ENCODE results near the gene TMEM163. TPM values are rescaled to one million over a fixed set of nuclear protein-coding genes. Genes with fewer than 3 reads are reported as not detected.

Gene TMEM163
- total RNA-seq, 3 donors from 2014 or later = 0.13 to 0.20 (median 0.14) TPM

- Mint-ChIP-seq H3K36me3 (ENCODE audit: insufficient read depth) (no peaks in the 10 kb centered on the region), H3K4me3 (no peak overlapping the region), H3K9me3 (no peaks in the 10 kb centered on the region), H3K4me1 (ENCODE audit: low read depth) (no peaks in the 10 kb centered on the region), H3K27me3 (ENCODE audit: low read depth) (no peaks in the 10 kb centered on the region)
- ATAC-seq (no peak), DNase-seq (no peak)
Measured at GRCh38 chr2:134647607-134648256, 71.1 kb downstream of the TMEM163 start.

GRCh38 chr2:134642938-134643337 lies 75.9 kb downstream of the TMEM163 start:
- DNase-seq (no peak), ATAC-seq (no peak)
- Mint-ChIP-seq H3K4me1 (ENCODE audit: low read depth) (no peaks in the 10 kb centered on the region), H3K4me3 (no peak overlapping the region), H3K36me3 (ENCODE audit: insufficient read depth) (no peaks in the 10 kb centered on the region), H3K9me3 (no peaks in the 10 kb centered on the region), H3K27me3 (ENCODE audit: low read depth) (peaks cover 6% of the 10 kb centered on the region)

GRCh38 chr2:134640494-134640893 lies 78.3 kb downstream of the TMEM163 start:
- ATAC-seq = no peak
- no peak for DNase-seq
- Mint-ChIP-seq H3K27me3 (ENCODE audit: low read depth) (peaks cover 7% of the 10 kb centered on the region), H3K4me3 (no peak overlapping the region), H3K36me3 (ENCODE audit: insufficient read depth) (no peaks in the 10 kb centered on the region), H3K4me1 (ENCODE audit: low read depth) (no peaks in the 10 kb centered on the region), H3K9me3 (no peaks in the 10 kb centered on the region)

- Mint-ChIP-seq H3K36me3 (ENCODE audit: insufficient read depth) (no peaks in the 10 kb centered on the region), H3K4me3 (no peak overlapping the region), H3K4me1 (ENCODE audit: low read depth) (no peaks in the 10 kb centered on the region), H3K27me3 (ENCODE audit: low read depth) (peaks cover 10% of the 10 kb centered on the region), H3K9me3 (no peaks in the 10 kb centered on the region)
- DNase-seq (no peak), ATAC-seq (no peak)
Measured at GRCh38 chr2:134639265-134639664, 79.5 kb downstream of the TMEM163 start.

- Mint-ChIP-seq H3K4me3 (no peak overlapping the region), H3K27me3 (ENCODE audit: low read depth) (peaks cover 10% of the 10 kb centered on the region), H3K4me1 (ENCODE audit: low read depth) (no peaks in the 10 kb centered on the region), H3K36me3 (ENCODE audit: insufficient read depth) (no peaks in the 10 kb centered on the region), H3K9me3 (no peaks in the 10 kb centered on the region)
- ATAC-seq = no peak
- DNase-seq = no peak
Measured at GRCh38 chr2:134636714-134637113, 82.1 kb downstream of the TMEM163 start.

- Mint-ChIP-seq H3K4me3 (no peak overlapping the region), H3K27me3 (ENCODE audit: low read depth) (peaks cover 10% of the 10 kb centered on the region), H3K36me3 (ENCODE audit: insufficient read depth) (no peaks in the 10 kb centered on the region), H3K9me3 (no peaks in the 10 kb centered on the region), H3K4me1 (ENCODE audit: low read depth) (no peaks in the 10 kb centered on the region)
- no peak for ATAC-seq
- no peak for DNase-seq
Measured at GRCh38 chr2:134634054-134634753, 84.6 kb downstream of the TMEM163 start.

GRCh38 chr2:134630504-134631159 lies 88.2 kb downstream of the TMEM163 start:
- DNase-seq = no peak
- ATAC-seq = no peak
- no peaks in the 10 kb centered on the region for H3K9me3 Mint-ChIP-seq
- H3K4me3 Mint-ChIP-seq = no peak overlapping the region
- H3K36me3 Mint-ChIP-seq (ENCODE audit: insufficient read depth) = no peaks in the 10 kb centered on the region
- H3K27me3 Mint-ChIP-seq (ENCODE audit: low read depth) = peaks cover 4% of the 10 kb centered on the region
- H3K4me1 Mint-ChIP-seq (ENCODE audit: low read depth) = no peaks in the 10 kb centered on the region

- no peaks in the 10 kb centered on the region for H3K27me3 Mint-ChIP-seq (ENCODE audit: low read depth)
- H3K9me3 Mint-ChIP-seq = no peaks in the 10 kb centered on the region
- H3K36me3 Mint-ChIP-seq (ENCODE audit: insufficient read depth) = no peaks in the 10 kb centered on the region
- DNase-seq (no peak), ATAC-seq (no peak)
- H3K4me3 Mint-ChIP-seq = no peak overlapping the region
- H3K4me1 Mint-ChIP-seq (ENCODE audit: low read depth) = no peaks in the 10 kb centered on the region
Measured at GRCh38 chr2:134628453-134628852, 90.3 kb downstream of the TMEM163 start.

- no peak for ATAC-seq
- no peaks in the 10 kb centered on the region for H3K4me1 Mint-ChIP-seq (ENCODE audit: low read depth)
- H3K4me3 Mint-ChIP-seq = no peak overlapping the region
- peaks cover 4% of the 10 kb centered on the region for H3K27me3 Mint-ChIP-seq (ENCODE audit: low read depth)
- no peaks in the 10 kb centered on the region for H3K9me3 Mint-ChIP-seq
- no peaks in the 10 kb centered on the region for H3K36me3 Mint-ChIP-seq (ENCODE audit: insufficient read depth)
- DNase-seq = no peak
Measured at GRCh38 chr2:134626781-134627180, 92.0 kb downstream of the TMEM163 start.

GRCh38 chr2:134625311-134625710 lies 93.5 kb downstream of the TMEM163 start:
- Mint-ChIP-seq H3K4me1 (ENCODE audit: low read depth) (no peaks in the 10 kb centered on the region), H3K4me3 (no peak overlapping the region), H3K27me3 (ENCODE audit: low read depth) (peaks cover 4% of the 10 kb centered on the region), H3K9me3 (no peaks in the 10 kb centered on the region), H3K36me3 (ENCODE audit: insufficient read depth) (no peaks in the 10 kb centered on the region)
- DNase-seq (no peak), ATAC-seq (no peak)

GRCh38 chr2:134623796-134624195 lies 95.0 kb downstream of the TMEM163 start:
- Mint-ChIP-seq H3K27me3 (ENCODE audit: low read depth) (peaks cover 4% of the 10 kb centered on the region), H3K4me3 (no peak overlapping the region), H3K4me1 (ENCODE audit: low read depth) (no peaks in the 10 kb centered on the region), H3K36me3 (ENCODE audit: insufficient read depth) (no peaks in the 10 kb centered on the region), H3K9me3 (peaks cover 10% of the 10 kb centered on the region)
- peak; percentile 18 to 76 for ATAC-seq
- DNase-seq = no peak

- DNase-seq = no peak
- no peaks in the 10 kb centered on the region for H3K36me3 Mint-ChIP-seq (ENCODE audit: insufficient read depth)
- H3K4me3 Mint-ChIP-seq = no peak overlapping the region
- H3K9me3 Mint-ChIP-seq = peaks cover 15% of the 10 kb centered on the region
- H3K4me1 Mint-ChIP-seq (ENCODE audit: low read depth) = no peaks in the 10 kb centered on the region
- ATAC-seq = no peak
- peaks cover 4% of the 10 kb centered on the region for H3K27me3 Mint-ChIP-seq (ENCODE audit: low read depth)
Measured at GRCh38 chr2:134623046-134623445, 95.8 kb downstream of the TMEM163 start.

GRCh38 chr2:134621939-134622705 lies 96.7 kb downstream of the TMEM163 start:
- DNase-seq = no peak
- peaks cover 15% of the 10 kb centered on the region for H3K9me3 Mint-ChIP-seq
- H3K36me3 Mint-ChIP-seq (ENCODE audit: insufficient read depth) = no peaks in the 10 kb centered on the region
- no peak overlapping the region for H3K4me3 Mint-ChIP-seq
- ATAC-seq = no peak
- peaks cover 4% of the 10 kb centered on the region for H3K27me3 Mint-ChIP-seq (ENCODE audit: low read depth)
- H3K4me1 Mint-ChIP-seq (ENCODE audit: low read depth) = no peaks in the 10 kb centered on the region

- ATAC-seq = no peak
- Mint-ChIP-seq H3K36me3 (ENCODE audit: insufficient read depth) (no peaks in the 10 kb centered on the region), H3K4me3 (no peak overlapping the region), H3K27me3 (ENCODE audit: low read depth) (peaks cover 4% of the 10 kb centered on the region), H3K4me1 (ENCODE audit: low read depth) (no peaks in the 10 kb centered on the region), H3K9me3 (peaks cover 15% of the 10 kb centered on the region)
- DNase-seq = no peak
Measured at GRCh38 chr2:134619250-134619649, 99.5 kb downstream of the TMEM163 start.

Data from activated T-cell treated with anti-CD3 and anti-CD28 coated beads, Interleukin-2, amount 50 U/mL, for 4 hours (primary cell).